ENCODE results near the gene PRKAA1.

DNA sequence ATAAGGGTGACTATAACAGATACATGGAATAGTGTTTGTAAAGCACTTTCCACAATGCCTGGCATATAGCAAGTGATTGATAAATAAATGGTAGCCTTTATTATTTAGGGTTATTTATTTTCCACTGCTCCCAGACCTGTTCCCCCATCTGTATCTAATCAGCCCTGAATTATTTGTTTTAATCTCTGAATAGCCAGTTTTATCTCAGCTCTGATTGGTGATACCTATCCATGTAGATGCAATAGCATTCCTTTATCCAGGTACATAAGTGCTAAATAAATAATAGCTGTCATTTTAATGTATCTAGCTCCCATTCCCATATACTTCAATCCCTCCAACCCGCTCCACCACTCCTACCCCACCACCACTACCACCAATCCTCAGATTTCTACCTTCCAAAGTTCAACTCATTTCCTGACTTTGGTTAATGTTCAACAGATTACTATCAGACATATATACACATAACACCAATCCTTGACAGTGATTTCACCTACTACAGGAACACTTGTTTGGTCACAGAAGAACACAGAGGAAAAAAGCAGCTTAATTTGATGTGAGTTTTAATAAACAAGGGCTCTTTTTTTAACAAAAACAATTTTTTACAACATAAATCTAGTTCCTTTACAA is 14.0 kb downstream of the PRKAA1 start:
- TF ChIP-seq, protein P1, sequence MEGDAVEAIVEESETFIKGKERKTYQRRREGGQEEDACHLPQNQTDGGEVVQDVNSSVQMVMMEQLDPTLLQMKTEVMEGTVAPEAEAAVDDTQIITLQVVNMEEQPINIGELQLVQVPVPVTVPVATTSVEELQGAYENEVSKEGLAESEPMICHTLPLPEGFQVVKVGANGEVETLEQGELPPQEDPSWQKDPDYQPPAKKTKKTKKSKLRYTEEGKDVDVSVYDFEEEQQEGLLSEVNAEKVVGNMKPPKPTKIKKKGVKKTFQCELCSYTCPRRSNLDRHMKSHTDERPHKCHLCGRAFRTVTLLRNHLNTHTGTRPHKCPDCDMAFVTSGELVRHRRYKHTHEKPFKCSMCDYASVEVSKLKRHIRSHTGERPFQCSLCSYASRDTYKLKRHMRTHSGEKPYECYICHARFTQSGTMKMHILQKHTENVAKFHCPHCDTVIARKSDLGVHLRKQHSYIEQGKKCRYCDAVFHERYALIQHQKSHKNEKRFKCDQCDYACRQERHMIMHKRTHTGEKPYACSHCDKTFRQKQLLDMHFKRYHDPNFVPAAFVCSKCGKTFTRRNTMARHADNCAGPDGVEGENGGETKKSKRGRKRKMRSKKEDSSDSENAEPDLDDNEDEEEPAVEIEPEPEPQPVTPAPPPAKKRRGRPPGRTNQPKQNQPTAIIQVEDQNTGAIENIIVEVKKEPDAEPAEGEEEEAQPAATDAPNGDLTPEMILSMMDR (IDR thresholded peaks at IDR 0.05; ENCODE audit: poor library complexity, severe bottlenecking): no peak
- TF ChIP-seq, protein P2, sequence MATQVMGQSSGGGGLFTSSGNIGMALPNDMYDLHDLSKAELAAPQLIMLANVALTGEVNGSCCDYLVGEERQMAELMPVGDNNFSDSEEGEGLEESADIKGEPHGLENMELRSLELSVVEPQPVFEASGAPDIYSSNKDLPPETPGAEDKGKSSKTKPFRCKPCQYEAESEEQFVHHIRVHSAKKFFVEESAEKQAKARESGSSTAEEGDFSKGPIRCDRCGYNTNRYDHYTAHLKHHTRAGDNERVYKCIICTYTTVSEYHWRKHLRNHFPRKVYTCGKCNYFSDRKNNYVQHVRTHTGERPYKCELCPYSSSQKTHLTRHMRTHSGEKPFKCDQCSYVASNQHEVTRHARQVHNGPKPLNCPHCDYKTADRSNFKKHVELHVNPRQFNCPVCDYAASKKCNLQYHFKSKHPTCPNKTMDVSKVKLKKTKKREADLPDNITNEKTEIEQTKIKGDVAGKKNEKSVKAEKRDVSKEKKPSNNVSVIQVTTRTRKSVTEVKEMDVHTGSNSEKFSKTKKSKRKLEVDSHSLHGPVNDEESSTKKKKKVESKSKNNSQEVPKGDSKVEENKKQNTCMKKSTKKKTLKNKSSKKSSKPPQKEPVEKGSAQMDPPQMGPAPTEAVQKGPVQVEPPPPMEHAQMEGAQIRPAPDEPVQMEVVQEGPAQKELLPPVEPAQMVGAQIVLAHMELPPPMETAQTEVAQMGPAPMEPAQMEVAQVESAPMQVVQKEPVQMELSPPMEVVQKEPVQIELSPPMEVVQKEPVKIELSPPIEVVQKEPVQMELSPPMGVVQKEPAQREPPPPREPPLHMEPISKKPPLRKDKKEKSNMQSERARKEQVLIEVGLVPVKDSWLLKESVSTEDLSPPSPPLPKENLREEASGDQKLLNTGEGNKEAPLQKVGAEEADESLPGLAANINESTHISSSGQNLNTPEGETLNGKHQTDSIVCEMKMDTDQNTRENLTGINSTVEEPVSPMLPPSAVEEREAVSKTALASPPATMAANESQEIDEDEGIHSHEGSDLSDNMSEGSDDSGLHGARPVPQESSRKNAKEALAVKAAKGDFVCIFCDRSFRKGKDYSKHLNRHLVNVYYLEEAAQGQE (IDR thresholded peaks at IDR 0.05; ENCODE audit: borderline replicate concordance): no peak
- TF ChIP-seq EP300 (conservative IDR thresholded peaks at IDR 0.05; ENCODE audit: poor library complexity, severe bottlenecking) (no peak), MXI1 (conservative IDR thresholded peaks at IDR 0.05; ENCODE audit: poor library complexity, severe bottlenecking) (no peak), SMC3 (conservative IDR thresholded peaks at IDR 0.05; ENCODE audit: poor library complexity) (no peak)

Measured in neural cell (in vitro differentiated cells).